Suprapubic skin (tissue), 4 donors: ENCODE measurements around the gene FNBP1L.

Source experiments
- EP300 ChIP-seq: sonication (generic); formaldehyde crosslinking; IDR thresholded peaks from one replicate; pipeline ENCODE4 v1.6.1; 2017; ENCODE audit warnings: antibody characterized with exemption
- POLR2A ChIP-seq, 2 donors: fragments of 450-650 bp; IDR thresholded peaks; one replicate each; pipeline ENCODE4 v1.6.1; 2017; ENCODE audit warnings: antibody characterized with exemption in 2 of 2, mild to moderate bottlenecking in 2 of 2, moderate library complexity in 2 of 2
- POLR2AphosphoS5 ChIP-seq, 3 donors: sonication (generic); formaldehyde crosslinking; IDR thresholded peaks; one replicate each; pipeline ENCODE4 v1.6.1; 2017; ENCODE audit warnings: antibody characterized with exemption in 3 of 3
- TF ChIP-seq, protein P1 (sequence below), 2 donors: fragments of 200-600 bp in 1 of 2; fragments of 450-650 bp in 1 of 2; sonication (generic) in 1 of 2; IDR thresholded peaks; one replicate each; pipeline ENCODE4 v1.5.1; 2016 to 2019; ENCODE audit warnings: antibody characterized with exemption in 2 of 2, mild to moderate bottlenecking in 1 of 2, moderate library complexity in 1 of 2

DNA sequence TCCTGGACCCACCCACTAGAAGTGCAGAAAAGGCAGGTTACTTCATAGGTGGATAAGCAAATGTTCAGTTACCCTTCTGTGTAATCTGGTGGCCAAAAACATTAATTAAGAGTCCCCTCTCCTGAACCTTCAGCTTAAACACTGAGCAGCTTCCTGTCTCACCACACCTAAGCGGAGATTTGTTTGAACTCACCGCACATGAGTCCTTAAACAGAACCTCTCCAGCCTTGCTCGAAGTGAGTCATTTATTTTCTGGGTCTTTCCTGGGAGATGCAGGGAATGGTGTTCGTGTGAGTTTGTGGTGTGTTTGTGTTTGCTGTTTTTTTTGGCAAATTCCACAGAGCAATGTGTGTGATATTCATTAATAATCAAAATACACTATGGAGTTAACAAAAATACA lies 7.6 kb upstream of the FNBP1L start:
- TF ChIP-seq, protein P1, sequence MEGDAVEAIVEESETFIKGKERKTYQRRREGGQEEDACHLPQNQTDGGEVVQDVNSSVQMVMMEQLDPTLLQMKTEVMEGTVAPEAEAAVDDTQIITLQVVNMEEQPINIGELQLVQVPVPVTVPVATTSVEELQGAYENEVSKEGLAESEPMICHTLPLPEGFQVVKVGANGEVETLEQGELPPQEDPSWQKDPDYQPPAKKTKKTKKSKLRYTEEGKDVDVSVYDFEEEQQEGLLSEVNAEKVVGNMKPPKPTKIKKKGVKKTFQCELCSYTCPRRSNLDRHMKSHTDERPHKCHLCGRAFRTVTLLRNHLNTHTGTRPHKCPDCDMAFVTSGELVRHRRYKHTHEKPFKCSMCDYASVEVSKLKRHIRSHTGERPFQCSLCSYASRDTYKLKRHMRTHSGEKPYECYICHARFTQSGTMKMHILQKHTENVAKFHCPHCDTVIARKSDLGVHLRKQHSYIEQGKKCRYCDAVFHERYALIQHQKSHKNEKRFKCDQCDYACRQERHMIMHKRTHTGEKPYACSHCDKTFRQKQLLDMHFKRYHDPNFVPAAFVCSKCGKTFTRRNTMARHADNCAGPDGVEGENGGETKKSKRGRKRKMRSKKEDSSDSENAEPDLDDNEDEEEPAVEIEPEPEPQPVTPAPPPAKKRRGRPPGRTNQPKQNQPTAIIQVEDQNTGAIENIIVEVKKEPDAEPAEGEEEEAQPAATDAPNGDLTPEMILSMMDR (IDR thresholded peaks at IDR 0.05) = no peak
- TF ChIP-seq POLR2A (IDR thresholded peaks at IDR 0.05) (no peak), POLR2AphosphoS5 (IDR thresholded peaks at IDR 0.05) (no peak), EP300 (no peak)
